NCI-H345 (cell line): ENCODE measurements around the gene MGST3.
A peak's percentile ranks its signal among the peaks of the same experiment; 100 is the strongest.
"Not testable (repeated sequence)": the region's sequence is repeated elsewhere in the genome, so short reads cannot be mapped to it uniquely, and the experiment has no call there.

Source experiments
- DNase-seq: peaks from one replicate; lab custom pipeline; 2025; lab: John Stamatoyannopoulos, UW

The MGST3 gene

GRCh38 chr1:165629151-165629550, 1.9 kb upstream of the MGST3 start:
- DNase-seq, result no peak

- peak; percentile 78 for DNase-seq
Observed at GRCh38 chr1:165629848-165630628, 996 bp upstream of the MGST3 start.

- peak; percentile 41 for DNase-seq
Observed at GRCh38 chr1:165631342-165632151, 513 bp downstream of the MGST3 start.

DNA sequence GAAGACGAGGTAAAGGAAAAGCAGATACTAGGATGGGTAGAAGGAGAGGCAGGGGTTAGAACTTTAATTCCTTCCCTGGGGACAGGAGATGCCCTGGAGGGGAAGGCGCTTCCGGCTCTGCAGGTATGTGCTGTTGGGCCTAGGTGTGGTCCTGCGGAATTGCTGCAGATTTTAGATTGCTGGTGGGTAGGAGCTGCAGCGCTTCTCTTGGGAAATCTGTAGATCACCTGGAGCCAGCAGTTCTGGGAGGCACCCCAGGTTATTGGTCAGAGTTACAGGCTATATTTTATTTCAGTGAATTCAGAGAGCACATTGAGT, 1.1 kb downstream of the MGST3 start:
- peak; percentile 28 for DNase-seq

- no peak for DNase-seq
Observed at GRCh38 chr1:165632491-165632890, 1.5 kb downstream of the MGST3 start.

DNA sequence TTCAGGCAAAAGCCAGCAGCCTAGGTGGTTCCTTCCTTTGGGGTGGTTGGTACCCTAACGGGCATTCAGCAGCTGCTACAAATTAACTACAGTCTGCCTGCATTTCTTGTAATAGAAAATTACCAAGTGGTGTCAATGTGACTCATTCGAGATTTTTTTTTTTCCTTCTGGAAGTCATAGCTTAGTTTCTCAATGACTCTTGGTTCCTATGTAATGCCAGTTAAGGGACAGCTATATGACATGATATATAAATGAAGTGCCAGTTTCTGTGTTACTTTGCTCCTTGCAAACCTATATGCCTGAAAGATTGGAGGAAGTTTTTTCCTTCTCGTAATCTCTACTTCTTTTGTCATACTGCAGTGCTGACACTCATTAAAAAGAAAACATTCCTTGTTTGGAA, 2.6 kb downstream of the MGST3 start:
- DNase-seq, result no peak

DNA sequence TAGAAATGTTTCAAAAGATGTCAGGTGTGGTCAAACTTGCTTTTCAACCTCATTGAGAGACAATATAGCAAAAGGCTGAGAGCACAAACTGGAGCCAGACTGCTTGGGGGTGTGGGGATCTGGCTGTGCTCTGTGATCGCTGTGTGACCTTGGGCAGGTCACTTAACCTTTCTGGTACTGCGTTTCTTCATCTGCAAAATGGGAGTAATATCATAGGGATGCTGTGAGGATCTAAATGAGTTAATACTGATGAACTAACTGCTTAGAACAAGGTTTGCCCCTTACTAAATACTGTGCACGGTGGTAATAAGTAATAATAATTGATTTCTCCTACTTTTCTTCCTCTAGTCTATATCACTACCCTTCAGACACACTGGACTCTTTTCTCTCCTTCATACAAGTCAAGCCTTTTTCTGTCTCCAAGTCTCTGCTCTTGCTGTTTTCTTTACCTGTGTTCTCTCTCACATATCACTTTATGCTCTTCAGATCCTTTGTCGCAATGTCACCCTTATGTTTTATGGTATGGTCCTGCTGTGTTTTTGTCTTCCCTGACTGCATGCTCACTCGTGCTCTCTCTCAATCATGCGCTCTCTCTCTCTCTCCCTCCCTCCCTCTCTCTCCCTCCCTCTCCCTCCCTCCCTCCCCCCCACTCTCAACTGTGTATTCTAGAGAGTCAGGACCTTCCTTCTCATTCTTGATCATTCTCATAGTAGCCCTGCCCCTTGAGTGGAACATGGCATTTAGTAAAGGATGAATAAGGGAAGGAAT, 3.3 kb downstream of the MGST3 start:
- no peak for DNase-seq

DNA sequence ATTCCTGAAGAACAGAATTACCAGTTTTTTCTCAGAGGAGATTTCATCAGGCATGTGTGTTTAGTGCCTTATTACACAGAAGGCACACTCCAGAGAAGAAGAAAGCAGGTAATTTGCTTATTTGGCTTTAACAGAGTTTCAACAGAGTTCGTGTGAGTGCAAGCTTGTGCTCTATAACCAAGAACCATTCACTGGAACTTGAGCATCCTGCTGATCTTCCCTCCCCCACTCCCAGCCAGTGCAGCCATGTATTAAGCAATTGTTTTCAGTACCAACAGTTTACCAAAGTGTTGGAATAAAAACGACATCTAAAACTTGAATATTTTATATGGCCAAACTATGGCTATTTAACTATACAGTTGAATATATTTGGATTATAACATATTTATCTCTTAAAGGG, 4.3 kb downstream of the MGST3 start:
- DNase-seq, result no peak

DNA sequence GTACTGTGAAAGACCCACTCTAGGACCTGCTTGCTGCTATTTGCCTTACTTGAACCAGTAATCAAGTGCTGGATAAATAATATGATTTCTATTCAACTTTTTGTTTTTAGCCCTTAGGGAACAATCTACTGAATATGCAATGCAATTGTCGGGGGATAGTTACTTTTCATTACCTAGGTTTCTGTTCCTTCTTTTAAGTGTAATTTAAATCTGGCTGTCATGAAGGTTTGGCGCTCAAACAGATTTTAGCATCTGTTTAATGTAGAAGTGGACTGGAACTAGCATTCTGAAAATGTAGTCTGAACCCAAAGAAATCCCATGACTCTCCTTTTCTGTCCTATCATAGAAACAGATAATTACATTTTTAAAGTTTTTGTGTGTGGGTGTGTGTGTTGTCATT, 4.8 kb downstream of the MGST3 start:
- DNase-seq, result no peak

GRCh38 chr1:165637427-165637826, 6.4 kb downstream of the MGST3 start:
- DNase-seq, result no peak

DNA sequence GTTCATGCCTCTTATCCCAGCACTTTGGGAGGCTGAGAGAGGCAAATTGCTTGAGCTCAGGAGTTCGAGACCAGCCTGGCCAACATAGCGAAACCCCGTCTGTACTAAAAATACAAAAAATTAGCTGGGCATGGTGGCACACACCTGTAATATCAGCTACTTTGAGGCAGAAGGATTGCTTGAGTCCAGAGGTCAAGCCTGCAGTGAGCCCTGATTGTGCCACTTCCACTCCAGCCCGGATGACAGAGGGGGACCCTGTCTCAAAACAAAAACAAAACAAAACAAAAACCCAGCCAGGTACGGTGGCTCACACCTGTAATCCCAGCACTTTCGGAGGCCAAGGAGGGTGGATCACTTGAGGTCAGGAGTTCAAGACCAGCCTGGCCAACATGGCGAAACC, 7.2 kb downstream of the MGST3 start:
- not testable (repeated sequence) for DNase-seq

DNA sequence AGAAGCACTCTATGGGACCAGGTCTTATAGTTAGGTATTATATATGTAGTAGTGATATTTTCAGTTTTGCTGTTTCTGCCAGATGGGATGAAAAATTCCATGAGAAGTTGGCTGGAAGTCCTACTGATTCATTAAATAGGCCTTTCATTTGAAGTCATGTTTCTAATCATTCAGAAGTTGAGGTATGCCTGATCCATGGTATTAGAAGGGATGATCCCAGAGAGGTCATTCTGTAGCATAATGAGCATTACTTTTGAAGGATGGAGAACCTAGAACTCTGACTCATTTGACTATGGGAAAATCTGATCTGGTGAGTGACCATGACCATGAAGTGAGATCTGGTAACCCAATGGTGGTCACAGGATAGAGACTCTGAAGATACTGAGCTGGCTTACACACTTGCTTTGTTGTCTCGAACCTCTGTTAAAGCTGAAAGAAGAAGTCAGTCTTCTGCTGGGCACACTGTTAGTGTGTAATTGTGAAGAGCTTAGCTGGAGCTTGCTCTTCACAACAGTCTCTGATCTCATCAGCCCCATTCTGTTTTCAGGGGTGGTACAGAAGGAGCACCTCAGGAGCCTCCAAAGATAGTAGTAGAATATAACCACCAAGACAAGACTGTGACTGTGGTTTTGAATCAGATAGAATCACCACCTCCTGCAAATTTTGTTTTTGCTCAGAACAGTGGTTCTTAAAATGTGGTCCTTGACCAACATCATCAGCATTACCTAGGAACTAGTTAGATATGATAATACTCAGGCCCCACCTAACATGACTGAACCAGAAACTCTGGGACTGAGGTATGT, 9.0 kb downstream of the MGST3 start:
- DNase-seq, result no peak

GRCh38 chr1:165641231-165641987, 10.4 kb downstream of the MGST3 start:
- no peak for DNase-seq

DNA sequence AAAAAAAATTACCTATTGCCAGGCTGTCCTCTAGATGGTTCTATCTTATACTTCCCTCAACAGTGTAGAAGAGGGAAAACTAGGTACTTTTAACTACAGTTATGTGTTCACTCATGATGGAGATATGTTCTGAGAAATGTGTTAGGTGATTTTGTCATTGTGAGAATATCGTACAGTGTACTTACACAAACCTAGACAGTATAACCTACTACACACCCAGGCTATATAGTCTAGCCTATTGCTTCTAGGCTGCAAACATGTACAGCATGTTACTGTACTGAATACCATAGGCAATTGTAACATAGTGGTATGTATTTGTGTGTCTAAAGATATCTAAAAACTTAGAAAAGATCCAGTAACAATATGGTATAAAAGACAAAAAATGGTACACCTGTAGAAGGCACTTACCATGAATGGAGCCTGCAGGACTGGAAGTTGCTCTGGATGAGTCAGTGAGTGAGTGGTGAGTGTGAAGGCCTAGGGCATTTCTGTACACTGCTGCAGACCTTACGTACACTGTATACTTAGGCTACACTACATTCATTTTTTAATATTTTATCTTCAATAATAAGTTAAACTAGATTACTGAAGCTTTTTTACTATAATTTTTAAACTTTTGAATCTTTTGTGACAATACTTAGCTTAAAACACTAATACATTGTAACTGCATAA, 13.2 kb downstream of the MGST3 start:
- DNase-seq, result no peak

GRCh38 chr1:165645654-165646366, 14.8 kb downstream of the MGST3 start:
- DNase-seq, result no peak

DNA sequence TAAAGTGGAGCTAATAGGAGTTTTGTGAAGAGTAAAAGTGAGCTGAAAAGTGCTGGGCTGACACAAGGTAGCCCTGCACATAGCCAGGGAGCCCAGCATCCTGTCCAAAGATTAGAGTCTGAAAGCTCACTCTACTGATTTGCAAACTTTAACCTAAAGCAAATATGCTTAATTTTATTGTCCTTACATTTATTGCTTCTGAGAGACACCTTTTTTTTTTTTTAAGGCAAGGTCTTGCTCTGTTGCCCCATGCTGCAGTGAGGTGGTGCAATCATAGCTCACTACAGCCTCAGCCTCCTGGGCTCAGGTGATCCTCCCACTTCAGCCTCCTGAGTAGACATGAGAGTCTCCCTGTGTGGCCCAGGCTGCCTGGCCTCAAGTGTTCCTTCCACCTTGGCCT, 16.5 kb downstream of the MGST3 start:
- no peak for DNase-seq

DNA sequence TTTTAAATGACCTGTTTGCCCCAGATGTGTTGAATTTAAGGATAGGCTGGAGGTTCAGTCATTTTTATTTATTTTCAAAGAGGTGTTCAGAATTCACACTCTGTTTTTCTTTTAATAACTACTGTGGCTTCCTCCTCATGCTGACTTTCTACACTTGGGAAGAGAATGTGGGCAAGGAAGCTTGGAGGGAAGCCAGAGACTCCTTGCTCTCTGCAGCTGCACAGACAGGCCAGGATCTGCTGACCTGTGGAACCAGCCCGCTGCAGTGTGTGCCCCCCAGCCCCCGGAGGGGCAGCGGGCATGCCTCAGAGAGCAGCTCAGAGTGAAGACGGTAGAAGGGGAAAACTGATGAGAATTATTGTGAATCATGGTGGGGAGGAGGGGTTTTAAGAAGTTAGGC, 16.9 kb downstream of the MGST3 start:
- DNase-seq, result no peak

DNA sequence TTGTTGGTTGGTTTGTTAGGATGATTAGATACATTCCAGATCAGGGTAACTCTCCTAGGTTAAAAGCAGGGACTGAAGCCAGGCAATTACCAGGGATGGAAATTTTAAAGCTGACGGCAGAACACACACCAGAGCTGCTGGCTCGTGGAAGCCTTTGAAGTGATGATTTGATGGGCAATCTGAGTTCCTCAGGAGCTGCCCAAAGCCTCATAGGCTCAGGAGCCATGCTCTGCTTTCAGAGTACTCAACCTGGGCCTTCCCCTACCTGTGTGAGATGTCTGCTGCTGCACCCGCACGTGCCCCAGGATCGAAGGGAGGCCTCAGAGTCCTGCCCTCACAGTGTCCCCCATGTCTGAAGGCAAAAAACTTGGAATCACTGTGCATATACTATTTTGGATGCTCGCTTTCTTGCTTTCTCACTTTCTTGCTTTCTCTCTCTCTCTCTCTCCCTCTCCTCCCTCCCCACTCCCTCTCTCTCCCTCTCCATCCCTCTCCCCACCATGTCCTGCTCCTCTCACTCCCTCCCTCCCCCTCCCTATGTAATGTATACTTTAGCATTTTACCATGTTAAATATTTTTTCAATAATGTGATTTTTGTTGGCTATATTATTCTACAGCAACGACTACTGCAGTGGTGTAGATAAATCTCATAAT, 18.0 kb downstream of the MGST3 start:
- DNase-seq, result no peak

DNA sequence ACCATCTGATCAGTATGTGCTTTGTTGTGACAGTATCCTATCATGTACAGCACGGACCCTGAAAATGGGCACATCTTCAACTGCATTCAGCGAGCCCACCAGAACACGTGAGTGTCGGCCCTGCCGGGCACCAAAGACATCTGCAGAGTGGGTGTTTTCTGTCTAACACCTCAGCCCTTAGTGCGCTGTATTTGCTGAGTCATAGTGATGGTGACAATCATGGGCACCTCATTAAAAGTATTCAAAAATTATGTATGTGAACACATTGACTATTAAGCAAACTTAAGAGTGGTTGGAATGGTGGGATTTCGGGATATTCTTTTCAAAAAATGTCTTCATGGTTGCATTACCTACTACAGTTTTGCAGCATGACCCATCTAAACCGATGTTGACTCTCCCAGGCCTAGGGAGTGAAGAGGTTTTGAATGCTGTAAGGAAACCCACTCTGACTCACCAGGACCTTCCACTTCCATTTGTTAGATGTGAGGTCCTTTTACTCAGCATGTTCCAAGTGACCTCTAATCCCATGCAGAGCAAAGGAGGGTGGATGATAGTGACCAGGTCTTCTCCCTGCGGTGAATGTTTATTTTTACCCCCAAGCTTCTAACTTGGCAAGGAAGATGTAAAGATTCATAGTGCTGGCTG, 20.1 kb downstream of the MGST3 start:
- no peak for DNase-seq
